HG02981 (cell line): Measurements from ENCODE around the gene PLET1.

Source experiments
- ATAC-seq: cut with Tn5 transposase; IDR thresholded peaks from one replicate; pipeline ENCODE4 v1.9.1; 2021; ENCODE audit warnings: mild to moderate bottlenecking, moderate library complexity; ENCODE audit not compliant: unreplicated experiment

The PLET1 gene

GRCh38 chr11:112260490-112260889, at the start of gene PLET1:
TSS of gene PLET1 (minus strand) at chr11:112260860. CDS start at chr11:112260589, 271 bp downstream.
- ATAC-seq = no peak

DNA sequence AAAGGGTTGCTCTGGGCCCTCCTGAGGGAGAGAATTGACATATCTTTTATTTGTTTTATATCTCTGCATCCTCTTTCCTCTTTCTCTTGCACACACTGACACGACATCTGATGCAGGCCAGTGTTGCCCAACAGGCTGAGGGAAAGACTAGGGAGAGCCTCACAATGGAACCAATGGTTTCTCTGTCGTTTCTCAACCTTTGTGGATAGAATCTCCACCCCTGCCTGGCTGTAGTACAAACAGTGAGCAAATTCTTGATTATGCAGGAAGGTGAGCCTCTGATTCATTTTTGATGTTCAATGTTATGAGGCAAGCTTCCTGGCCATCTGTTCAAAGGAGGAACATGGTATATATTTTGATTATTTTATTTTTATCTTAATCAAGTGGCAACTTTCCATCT, 49.8 kb upstream of the PLET1 start:
- ATAC-seq = no peak

GRCh38 chr11:112308651-112309050, 48.0 kb upstream of the PLET1 start:
- no peak for ATAC-seq

GRCh38 chr11:112307616-112308015, 47.0 kb upstream of the PLET1 start:
- no peak for ATAC-seq

DNA sequence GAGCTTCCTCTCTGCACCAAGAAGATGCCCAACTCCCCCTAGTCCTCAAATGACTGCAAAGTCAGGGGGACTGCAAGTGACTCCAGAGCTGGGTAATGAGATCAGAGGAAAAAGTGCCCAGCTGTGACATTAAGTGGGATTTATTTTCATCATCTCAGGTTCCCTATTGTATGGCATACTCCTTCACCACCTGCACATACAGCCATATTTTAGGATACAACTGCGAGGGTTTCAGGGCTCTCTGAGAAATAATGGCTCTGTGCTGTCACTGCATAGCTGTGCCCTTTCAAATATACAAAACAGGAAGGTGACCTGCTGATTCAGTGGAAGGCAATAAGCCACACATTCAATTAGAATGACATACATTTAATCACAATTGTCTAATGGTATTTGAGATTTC, 45.6 kb upstream of the PLET1 start:
- no peak for ATAC-seq

DNA sequence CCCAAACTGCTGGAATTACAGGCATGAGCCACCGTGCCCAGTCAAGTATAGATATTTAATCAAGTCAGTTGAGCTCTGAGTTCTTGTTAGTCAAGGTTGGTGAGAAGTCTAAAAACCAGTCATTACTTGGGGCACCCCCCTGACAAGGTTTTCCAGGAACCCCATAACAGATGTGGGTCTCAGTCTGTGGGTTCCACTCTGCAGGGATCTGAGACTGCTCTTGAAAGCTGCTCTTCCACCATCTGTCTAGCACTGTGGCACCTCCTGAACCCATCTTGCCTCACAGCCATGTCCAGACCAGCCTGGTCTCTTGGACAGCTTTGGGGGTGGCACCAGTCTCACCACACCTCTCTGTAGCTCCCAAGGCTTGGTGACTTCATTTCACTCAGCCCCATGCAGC, 44.3 kb upstream of the PLET1 start:
- ATAC-seq = no peak

GRCh38 chr11:112303616-112304015, 43.0 kb upstream of the PLET1 start:
- no peak for ATAC-seq

- no peak for ATAC-seq
These were observed 41.7 kb upstream of the PLET1 start for GRCh38 chr11:112302226-112302868.

- ATAC-seq = no peak
These were observed 39.6 kb upstream of the PLET1 start for GRCh38 chr11:112300094-112300786.

DNA sequence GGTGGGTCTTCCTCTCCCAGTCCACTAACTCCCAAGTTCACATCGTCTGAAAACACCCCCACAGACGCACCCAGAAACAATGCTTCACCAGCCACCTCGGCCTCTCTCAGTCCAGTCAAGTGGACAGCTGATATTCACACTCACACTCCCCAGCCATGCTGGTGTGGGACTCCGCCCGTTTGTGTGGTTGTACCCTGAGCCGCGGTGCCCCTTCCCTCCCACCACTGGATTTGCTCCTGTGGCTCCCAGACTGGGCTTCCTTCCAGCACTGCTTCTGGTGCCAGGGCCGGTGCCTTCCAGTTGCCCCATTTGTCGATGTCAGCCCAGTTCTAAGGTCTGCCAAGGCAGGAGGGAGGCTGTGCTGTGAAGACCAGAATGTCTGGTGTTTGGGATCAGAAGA, 37.9 kb upstream of the PLET1 start:
- no peak for ATAC-seq

DNA sequence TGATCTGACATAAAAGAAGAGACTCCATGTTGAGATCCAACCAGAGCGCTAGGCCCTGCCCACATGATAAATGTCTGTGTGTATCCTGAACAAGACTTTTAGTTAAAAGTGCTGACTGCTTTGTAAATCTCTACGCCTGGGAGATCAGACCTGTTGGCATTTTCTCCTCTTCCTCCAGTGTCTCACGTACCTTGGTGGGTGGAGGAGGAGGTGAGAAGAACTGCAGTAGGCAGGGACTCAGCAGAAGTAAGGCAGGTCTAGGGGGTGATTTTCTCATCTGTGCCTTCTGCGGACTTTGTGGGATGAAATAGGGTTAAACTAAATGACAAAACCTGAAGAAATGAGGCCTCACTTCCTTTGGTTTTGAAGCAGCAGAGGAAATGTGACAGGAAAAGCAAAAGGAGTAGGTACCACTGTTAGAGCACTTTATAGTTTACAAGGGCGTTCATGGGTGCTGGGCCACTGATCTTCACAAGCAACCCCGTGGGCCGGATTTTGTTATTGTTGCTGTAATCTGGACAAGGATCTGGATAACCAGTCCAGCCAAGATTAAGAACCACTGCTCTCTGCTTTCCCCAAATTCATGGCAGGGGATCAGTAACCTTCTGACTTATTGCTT, 36.7 kb upstream of the PLET1 start:
- no peak for ATAC-seq

DNA sequence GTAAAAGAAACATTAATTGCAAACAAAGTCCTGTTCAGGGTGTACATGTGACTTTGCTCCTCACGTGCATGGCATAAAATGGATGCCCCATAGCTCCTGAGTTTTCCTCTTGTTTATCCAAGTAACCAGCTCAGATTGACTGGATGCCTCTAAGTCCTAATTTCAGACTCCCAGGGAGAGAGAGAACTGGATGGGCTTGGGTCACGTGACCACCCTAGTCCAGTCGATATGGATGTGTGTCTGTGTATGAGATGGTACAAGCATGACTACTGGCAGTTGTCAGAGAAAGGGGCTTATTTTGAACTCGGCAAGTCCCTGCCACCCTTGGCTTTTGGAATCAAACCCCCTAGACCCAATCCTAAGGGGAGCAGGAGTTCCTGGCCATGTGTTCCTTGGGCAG, 35.4 kb upstream of the PLET1 start:
- no peak for ATAC-seq

- no peak for ATAC-seq
These were observed 34.2 kb upstream of the PLET1 start for GRCh38 chr11:112294688-112295340.

GRCh38 chr11:112293614-112294013, 33.0 kb upstream of the PLET1 start:
- no peak for ATAC-seq

- ATAC-seq = no peak
These were observed 32.2 kb upstream of the PLET1 start for GRCh38 chr11:112292785-112293407.

- no peak for ATAC-seq
These were observed 31.5 kb upstream of the PLET1 start for GRCh38 chr11:112292188-112292587.

- ATAC-seq = no peak
These were observed 30.5 kb upstream of the PLET1 start for GRCh38 chr11:112291191-112291590.

GRCh38 chr11:112290493-112290850, 29.8 kb upstream of the PLET1 start:
- no peak for ATAC-seq

- ATAC-seq = peak; percentile 93
These were observed 29.2 kb upstream of the PLET1 start for GRCh38 chr11:112289588-112290492.

DNA sequence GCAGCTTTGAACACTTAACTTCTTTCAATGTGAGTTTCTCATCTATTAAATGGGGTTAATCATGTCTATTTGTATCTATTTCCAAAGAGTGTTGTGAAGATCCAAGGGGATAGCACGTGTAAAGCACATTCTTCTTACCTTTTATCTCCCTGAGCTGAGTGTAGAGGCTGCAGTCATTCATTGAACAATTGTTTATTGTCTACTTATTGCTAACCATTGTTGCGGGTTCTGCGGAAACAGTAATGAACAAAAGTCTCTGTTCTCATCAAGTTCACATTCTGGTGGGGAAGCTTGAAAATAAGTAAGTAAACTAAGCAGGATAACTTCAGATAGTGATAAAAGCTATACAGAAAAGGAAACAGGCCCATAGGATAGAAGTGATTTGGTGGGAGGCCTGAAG, 27.4 kb upstream of the PLET1 start:
- ATAC-seq = no peak
